Measurements from ENCODE around the gene PRKRA. TPM values are rescaled to one million over a fixed set of nuclear protein-coding genes. Genes with fewer than 3 reads are reported as not detected.

Gene PRKRA
- total and polyA plus RNA-seq, 9 of the 15 experiments (the other 6 are each of a cell fraction or from before 2014, with no cell fraction given): 14.1 to 78.1 (median 52.3) TPM

DNA sequence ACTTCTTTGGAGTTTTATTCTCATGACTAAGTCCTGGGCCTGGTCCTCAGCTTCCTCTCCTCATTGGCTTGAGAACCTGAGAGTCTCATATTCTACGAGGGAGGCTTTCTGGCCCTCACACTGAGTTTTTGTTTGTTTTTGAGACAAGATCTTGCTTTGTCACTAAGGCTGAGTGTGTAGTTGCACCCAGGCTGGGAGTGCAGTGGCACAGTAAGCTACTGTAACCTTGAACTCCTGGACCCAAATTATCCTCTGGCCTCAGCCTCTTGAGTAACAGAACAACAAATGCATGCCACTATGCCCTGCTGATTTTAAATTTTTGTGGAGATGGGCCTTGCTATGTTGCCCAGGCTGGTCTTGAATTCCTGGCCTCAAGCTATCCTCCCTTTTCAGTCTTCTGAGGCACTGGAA lies 22.6 kb downstream of the PRKRA start (continued):
- TF ChIP-seq, protein P1, sequence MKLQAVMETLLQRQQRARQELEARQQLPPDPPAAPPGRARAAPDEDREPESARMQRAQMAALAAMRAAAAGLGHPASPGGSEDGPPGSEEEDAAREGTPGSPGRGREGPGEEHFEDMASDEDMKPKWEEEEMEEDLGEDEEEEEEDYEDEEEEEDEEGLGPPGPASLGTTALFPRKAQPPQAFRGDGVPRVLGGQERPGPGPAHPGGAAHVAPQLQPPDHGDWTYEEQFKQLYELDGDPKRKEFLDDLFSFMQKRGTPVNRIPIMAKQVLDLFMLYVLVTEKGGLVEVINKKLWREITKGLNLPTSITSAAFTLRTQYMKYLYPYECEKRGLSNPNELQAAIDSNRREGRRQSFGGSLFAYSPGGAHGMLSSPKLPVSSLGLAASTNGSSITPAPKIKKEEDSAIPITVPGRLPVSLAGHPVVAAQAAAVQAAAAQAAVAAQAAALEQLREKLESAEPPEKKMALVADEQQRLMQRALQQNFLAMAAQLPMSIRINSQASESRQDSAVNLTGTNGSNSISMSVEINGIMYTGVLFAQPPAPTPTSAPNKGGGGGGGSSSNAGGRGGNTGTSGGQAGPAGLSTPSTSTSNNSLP (IDR thresholded peaks at IDR 0.05; ENCODE audit: borderline replicate concordance, low read depth, low read length): no peak
- TF ChIP-seq, protein P2, sequence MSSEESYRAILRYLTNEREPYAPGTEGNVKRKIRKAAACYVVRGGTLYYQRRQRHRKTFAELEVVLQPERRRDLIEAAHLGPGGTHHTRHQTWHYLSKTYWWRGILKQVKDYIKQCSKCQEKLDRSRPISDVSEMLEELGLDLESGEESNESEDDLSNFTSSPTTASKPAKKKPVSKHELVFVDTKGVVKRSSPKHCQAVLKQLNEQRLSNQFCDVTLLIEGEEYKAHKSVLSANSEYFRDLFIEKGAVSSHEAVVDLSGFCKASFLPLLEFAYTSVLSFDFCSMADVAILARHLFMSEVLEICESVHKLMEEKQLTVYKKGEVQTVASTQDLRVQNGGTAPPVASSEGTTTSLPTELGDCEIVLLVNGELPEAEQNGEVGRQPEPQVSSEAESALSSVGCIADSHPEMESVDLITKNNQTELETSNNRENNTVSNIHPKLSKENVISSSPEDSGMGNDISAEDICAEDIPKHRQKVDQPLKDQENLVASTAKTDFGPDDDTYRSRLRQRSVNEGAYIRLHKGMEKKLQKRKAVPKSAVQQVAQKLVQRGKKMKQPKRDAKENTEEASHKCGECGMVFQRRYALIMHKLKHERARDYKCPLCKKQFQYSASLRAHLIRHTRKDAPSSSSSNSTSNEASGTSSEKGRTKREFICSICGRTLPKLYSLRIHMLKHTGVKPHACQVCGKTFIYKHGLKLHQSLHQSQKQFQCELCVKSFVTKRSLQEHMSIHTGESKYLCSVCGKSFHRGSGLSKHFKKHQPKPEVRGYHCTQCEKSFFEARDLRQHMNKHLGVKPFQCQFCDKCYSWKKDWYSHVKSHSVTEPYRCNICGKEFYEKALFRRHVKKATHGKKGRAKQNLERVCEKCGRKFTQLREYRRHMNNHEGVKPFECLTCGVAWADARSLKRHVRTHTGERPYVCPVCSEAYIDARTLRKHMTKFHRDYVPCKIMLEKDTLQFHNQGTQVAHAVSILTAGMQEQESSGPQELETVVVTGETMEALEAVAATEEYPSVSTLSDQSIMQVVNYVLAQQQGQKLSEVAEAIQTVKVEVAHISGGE (CRISPR knock-in tag; IDR thresholded peaks at IDR 0.05): peak in 1 of 3 experiments; percentile 26; a peak in 1 of 6 replicates
- no peak for TF ChIP-seq SMARCB1 (IDR thresholded peaks at IDR 0.05; ENCODE audit: insufficient read length, low read depth)
- peak; percentile 47; the same call in 1 of the 2 replicates for TF ChIP-seq ZFX (CRISPR knock-in tag; IDR thresholded peaks at IDR 0.05)
- TF ChIP-seq BMI1 (IDR thresholded peaks at IDR 0.05; ENCODE audit: low read length): no peak
- no peak for TF ChIP-seq TRIM24 (IDR thresholded peaks at IDR 0.05)
- no peak for TF ChIP-seq HMG20B (CRISPR knock-in tag; IDR thresholded peaks at IDR 0.05)
- no peak for TF ChIP-seq ZNF695 (CRISPR knock-in tag; IDR thresholded peaks at IDR 0.05)
- TF ChIP-seq ETV6 (IDR thresholded peaks at IDR 0.05; ENCODE audit: borderline replicate concordance in 1 of 2, low read depth in 2 of 2, low read length in 1 of 2): no peak
- TF ChIP-seq ETV6 (CRISPR knock-in tag; IDR thresholded peaks at IDR 0.05; ENCODE audit: borderline replicate concordance): no peak
- TF ChIP-seq RFX5 (IDR thresholded peaks at IDR 0.05; ENCODE audit: low read depth, low read length): no peak
- TF ChIP-seq, protein P3, sequence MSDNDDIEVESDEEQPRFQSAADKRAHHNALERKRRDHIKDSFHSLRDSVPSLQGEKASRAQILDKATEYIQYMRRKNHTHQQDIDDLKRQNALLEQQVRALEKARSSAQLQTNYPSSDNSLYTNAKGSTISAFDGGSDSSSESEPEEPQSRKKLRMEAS (CRISPR knock-in tag; IDR thresholded peaks at IDR 0.05): no peak
- TF ChIP-seq, protein P4, sequence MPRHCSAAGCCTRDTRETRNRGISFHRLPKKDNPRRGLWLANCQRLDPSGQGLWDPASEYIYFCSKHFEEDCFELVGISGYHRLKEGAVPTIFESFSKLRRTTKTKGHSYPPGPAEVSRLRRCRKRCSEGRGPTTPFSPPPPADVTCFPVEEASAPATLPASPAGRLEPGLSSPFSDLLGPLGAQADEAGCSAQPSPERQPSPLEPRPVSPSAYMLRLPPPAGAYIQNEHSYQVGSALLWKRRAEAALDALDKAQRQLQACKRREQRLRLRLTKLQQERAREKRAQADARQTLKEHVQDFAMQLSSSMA (CRISPR knock-in tag; IDR thresholded peaks at IDR 0.05): no peak
- no peak for TF ChIP-seq POLR3A (IDR thresholded peaks at IDR 0.05; ENCODE audit: borderline replicate concordance, extremely low read depth, insufficient read depth, insufficient read length)
- no peak for TF ChIP-seq SREBF2 (CRISPR knock-in tag; IDR thresholded peaks at IDR 0.05)
- TF ChIP-seq, protein P5, sequence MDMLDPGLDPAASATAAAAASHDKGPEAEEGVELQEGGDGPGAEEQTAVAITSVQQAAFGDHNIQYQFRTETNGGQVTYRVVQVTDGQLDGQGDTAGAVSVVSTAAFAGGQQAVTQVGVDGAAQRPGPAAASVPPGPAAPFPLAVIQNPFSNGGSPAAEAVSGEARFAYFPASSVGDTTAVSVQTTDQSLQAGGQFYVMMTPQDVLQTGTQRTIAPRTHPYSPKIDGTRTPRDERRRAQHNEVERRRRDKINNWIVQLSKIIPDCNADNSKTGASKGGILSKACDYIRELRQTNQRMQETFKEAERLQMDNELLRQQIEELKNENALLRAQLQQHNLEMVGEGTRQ (CRISPR knock-in tag; IDR thresholded peaks at IDR 0.05): no peak
- TF ChIP-seq ZBTB8A (IDR thresholded peaks at IDR 0.05; ENCODE audit: partially characterized antibody): no peak
- peak; percentile 85 for TF ChIP-seq SMARCE1 (IDR thresholded peaks at IDR 0.05)
- TF ChIP-seq OTX1 (CRISPR knock-in tag; IDR thresholded peaks at IDR 0.05): no peak
- TF ChIP-seq, protein P6, sequence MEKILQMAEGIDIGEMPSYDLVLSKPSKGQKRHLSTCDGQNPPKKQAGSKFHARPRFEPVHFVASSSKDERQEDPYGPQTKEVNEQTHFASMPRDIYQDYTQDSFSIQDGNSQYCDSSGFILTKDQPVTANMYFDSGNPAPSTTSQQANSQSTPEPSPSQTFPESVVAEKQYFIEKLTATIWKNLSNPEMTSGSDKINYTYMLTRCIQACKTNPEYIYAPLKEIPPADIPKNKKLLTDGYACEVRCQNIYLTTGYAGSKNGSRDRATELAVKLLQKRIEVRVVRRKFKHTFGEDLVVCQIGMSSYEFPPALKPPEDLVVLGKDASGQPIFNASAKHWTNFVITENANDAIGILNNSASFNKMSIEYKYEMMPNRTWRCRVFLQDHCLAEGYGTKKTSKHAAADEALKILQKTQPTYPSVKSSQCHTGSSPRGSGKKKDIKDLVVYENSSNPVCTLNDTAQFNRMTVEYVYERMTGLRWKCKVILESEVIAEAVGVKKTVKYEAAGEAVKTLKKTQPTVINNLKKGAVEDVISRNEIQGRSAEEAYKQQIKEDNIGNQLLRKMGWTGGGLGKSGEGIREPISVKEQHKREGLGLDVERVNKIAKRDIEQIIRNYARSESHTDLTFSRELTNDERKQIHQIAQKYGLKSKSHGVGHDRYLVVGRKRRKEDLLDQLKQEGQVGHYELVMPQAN (IDR thresholded peaks at IDR 0.05; ENCODE audit: borderline replicate concordance): no peak

Measured in K562 (cell line).